H1 (cell line): ENCODE measurements around the gene ZNF764. TPM values are rescaled to one million over a fixed set of nuclear protein-coding genes. Genes with fewer than 3 reads are reported as not detected.

Experiments used
- CTCF ChIA-PET: fragments of 300-600 bp; sonication (Branson Sonifier 250); formaldehyde crosslinking; loops from one replicate; lab custom pipeline; 2021; ENCODE audit not compliant: partially characterized antibody; lab: Charles Lee
- POLR2A ChIA-PET: fragments of 300-600 bp; sonication (Branson Sonifier 250); formaldehyde crosslinking; loops from one replicate; lab custom pipeline; 2021; ENCODE audit warnings: inconsistent platforms; ENCODE audit not compliant: partially characterized antibody; lab: Charles Lee
- DNase-seq, 2 experiments: peaks; one replicate each; pipeline versions ENCODE4 v3.0.0 to v3.0.0-alpha.2; 2010 to 2022; ENCODE audit warnings: low spot score in 2 of 2, low read depth in 1 of 2, mixed read lengths in 1 of 2
- FAIRE-seq: peaks from 2 replicates; lab custom pipeline; 2011; peaks lifted over from hg19 to GRCh38; lab: Jason Lieb, UNC
- H2AFZ ChIP-seq: 2 replicates; pipeline ENCODE4 v1.8.1; 2012; ENCODE audit warnings: low read length, inconsistent platforms
- H2AK5ac ChIP-seq: 2 replicates; pipeline ENCODE4 v1.6.1; 2013; ENCODE audit warnings: low read depth, low read length
- H2BK120ac ChIP-seq: replicated peaks from 2 replicates; pipeline ENCODE3; 2013; ENCODE audit warnings: low read depth, low read length, inconsistent platforms
- H2BK12ac ChIP-seq: 2 replicates; pipeline ENCODE4 v1.6.1; 2013; ENCODE audit warnings: low read depth, low read length
- H2BK15ac ChIP-seq: 2 replicates; pipeline ENCODE4 v1.6.1; 2013; ENCODE audit warnings: low read length
- H2BK20ac ChIP-seq: 2 replicates; pipeline ENCODE4 v1.6.1; 2013; ENCODE audit warnings: low read length
- H2BK5ac ChIP-seq: 2 replicates; pipeline ENCODE4 v1.6.1; 2013; ENCODE audit warnings: low read depth, low read length
- H3K14ac ChIP-seq: 2 replicates; pipeline ENCODE4 v1.6.1; 2013; ENCODE audit warnings: inconsistent platforms; ENCODE audit not compliant: insufficient read length
- H3K18ac ChIP-seq: 2 replicates; pipeline ENCODE4 v1.6.1; 2013; ENCODE audit warnings: low read length; ENCODE audit errors: extremely low read depth
- H3K23ac ChIP-seq: 2 replicates; pipeline ENCODE4 v1.6.1; 2013; ENCODE audit warnings: inconsistent platforms; ENCODE audit not compliant: insufficient read length
- H3K23me2 ChIP-seq: 2 replicates; pipeline ENCODE4 v1.6.1; 2013; ENCODE audit warnings: low read depth, low read length
- H3K27ac ChIP-seq: 2 replicates; pipeline ENCODE4 v1.6.1; 2011; ENCODE audit warnings: low read depth, low read length, inconsistent platforms
- H3K27me3 ChIP-seq, 4 experiments: replicated peaks in 1 of 4; 1 replicate in 1 of 4; 2 replicates in 3 of 4; pipeline versions ENCODE4 v1.6.1 to v1.8.1; 2011 to 2013; ENCODE audit warnings: low read length in 3 of 4, mild to moderate bottlenecking in 3 of 4, inconsistent platforms in 2 of 4, mixed read lengths in 2 of 4, moderate library complexity in 1 of 4; ENCODE audit not compliant: control insufficient read depth in 3 of 4, insufficient read depth in 3 of 4; ENCODE audit errors: extremely low read depth in 1 of 4
- H3K36me3 ChIP-seq, 4 experiments: 2 replicates each; pipeline versions ENCODE4 v1.6.1 to v1.8.1; 2011 to 2013; ENCODE audit warnings: mild to moderate bottlenecking in 4 of 4, low read length in 3 of 4, moderate library complexity in 2 of 4, control low read depth in 1 of 4, inconsistent platforms in 1 of 4; ENCODE audit not compliant: insufficient read depth in 4 of 4, control insufficient read depth in 2 of 4
- H3K4ac ChIP-seq: replicated peaks from 2 replicates; pipeline ENCODE3; 2013; ENCODE audit warnings: low read length, low read depth, mixed read lengths, inconsistent platforms; ENCODE audit not compliant: insufficient read length
- H3K4me1 ChIP-seq, 4 experiments: replicated peaks in 1 of 4; 1 replicate in 1 of 4; 2 replicates in 3 of 4; pipeline versions ENCODE4 v1.6.1 to v1.8.1; 2011 to 2013; ENCODE audit warnings: low read length in 3 of 4, inconsistent platforms in 2 of 4, mixed read lengths in 1 of 4; ENCODE audit not compliant: insufficient read depth in 4 of 4, control insufficient read depth in 3 of 4
- H3K4me2 ChIP-seq, 2 experiments: 2 replicates each; pipeline versions ENCODE4 v1.6.1 to v1.8.1; 2011 to 2013; ENCODE audit warnings: low read depth in 2 of 2, low read length in 2 of 2, control low read depth in 1 of 2, inconsistent platforms in 1 of 2, mild to moderate bottlenecking in 1 of 2; ENCODE audit not compliant: insufficient read depth in 1 of 2
- H3K4me3 ChIP-seq, 4 experiments: fragments of 200-600, 300-600 bp in 1 of 4; sonication (generic), shearing (Covaris generic), sonication (Bioruptor Twin) in 1 of 4; 2 replicates each; pipeline versions ENCODE4 v1.5.1 to v1.8.1; 2011 to 2016; ENCODE audit warnings: low read length in 4 of 4, low read depth in 3 of 4, control low read depth in 2 of 4, inconsistent platforms in 2 of 4, mild to moderate bottlenecking in 2 of 4, mixed read lengths in 1 of 4, moderate library complexity in 1 of 4; ENCODE audit not compliant: insufficient read depth in 2 of 4; ENCODE audit errors: extremely low read depth in 1 of 4
- H3K56ac ChIP-seq: replicated peaks from 2 replicates; pipeline ENCODE3; 2013; ENCODE audit warnings: low read depth, mild to moderate bottlenecking, mixed read lengths, low read length, inconsistent platforms; ENCODE audit not compliant: insufficient read length
- H3K79me1 ChIP-seq: 2 replicates; pipeline ENCODE4 v1.6.1; 2013; ENCODE audit warnings: low read depth, low read length, control low read depth
- H3K79me2 ChIP-seq, 2 experiments: 2 replicates each; pipeline versions ENCODE4 v1.6.1 to v1.8.1; 2012 to 2013; ENCODE audit warnings: low read length in 2 of 2, mild to moderate bottlenecking in 2 of 2, inconsistent platforms in 1 of 2; ENCODE audit not compliant: insufficient read depth in 2 of 2, control insufficient read depth in 1 of 2
- H3K9ac ChIP-seq, 4 experiments: replicated peaks in 1 of 4; 1 replicate in 1 of 4; 2 replicates in 3 of 4; pipeline versions ENCODE4 v1.6.1 to v1.8.1; 2011 to 2013; ENCODE audit warnings: low read depth in 3 of 4, low read length in 3 of 4, control low read depth in 2 of 4, mild to moderate bottlenecking in 2 of 4, moderate library complexity in 2 of 4, inconsistent platforms in 1 of 4; ENCODE audit errors: extremely low read depth in 1 of 4
- H3K9me3 ChIP-seq, 2 experiments: 2 replicates each; pipeline versions ENCODE4 v1.6.1 to v1.8.1; 2012 to 2013; ENCODE audit warnings: mild to moderate bottlenecking in 2 of 2, moderate library complexity in 2 of 2, control low read depth in 1 of 2, inconsistent platforms in 1 of 2, low read depth in 1 of 2, low read length in 1 of 2, mixed read lengths in 1 of 2; ENCODE audit not compliant: insufficient read depth in 2 of 2
- H4K20me1 ChIP-seq, 2 experiments: replicated peaks in 1 of 2; 2 replicates each; pipeline versions ENCODE3 to v1.8.1; 2011 to 2013; ENCODE audit warnings: inconsistent platforms in 2 of 2, low read length in 2 of 2, mild to moderate bottlenecking in 1 of 2; ENCODE audit not compliant: insufficient read depth in 2 of 2, control insufficient read depth in 1 of 2
- H4K5ac ChIP-seq: 2 replicates; pipeline ENCODE4 v1.6.1; 2013; ENCODE audit warnings: low read length, low read depth, mixed read lengths, inconsistent platforms; ENCODE audit not compliant: insufficient read length
- H4K8ac ChIP-seq: 2 replicates; pipeline ENCODE4 v1.8.0; 2013; ENCODE audit warnings: mild to moderate bottlenecking, moderate library complexity, low read length, inconsistent platforms; ENCODE audit not compliant: insufficient read depth; ENCODE audit errors: extremely low read depth
- H4K91ac ChIP-seq: replicated peaks from 2 replicates; pipeline ENCODE3; 2013; ENCODE audit warnings: low read length, mixed read lengths, inconsistent platforms; ENCODE audit not compliant: insufficient read length
- POLR2A ChIP-seq, 2 experiments: IDR thresholded peaks; 1 replicate in 1 of 2; 2 replicates in 1 of 2; pipeline ENCODE4 v1.6.1; 2011; ENCODE audit warnings: low read depth in 2 of 2, low read length in 2 of 2, mild to moderate bottlenecking in 2 of 2; ENCODE audit errors: control extremely low read depth in 1 of 2
- RXRA ChIP-seq: IDR thresholded peaks from 2 replicates; pipeline ENCODE4 v1.6.1; 2011; ENCODE audit warnings: low read depth, mild to moderate bottlenecking, low read length, moderate library complexity; ENCODE audit not compliant: insufficient read depth
- SAP30 ChIP-seq: fragments of 300-600 bp; sonication (generic); IDR thresholded peaks from 2 replicates; pipeline ENCODE4 v1.7.1; 2012; ENCODE audit warnings: low read length, moderate library complexity, mild to moderate bottlenecking, inconsistent platforms; ENCODE audit not compliant: insufficient read depth, insufficient replicate concordance
- WGBS, 2 experiments: shearing (Covaris generic) in 1 of 2; methylation state at CpG; one replicate each; pipeline versions ENCODE4 v1.1.6 to v1.1.7; 2013 to 2015; ENCODE audit warnings: low lambda C conversion rate in 2 of 2, mixed read lengths in 2 of 2, inconsistent platforms in 1 of 2, low coverage in 1 of 2, missing lambda C conversion rate in 1 of 2; ENCODE audit not compliant: insufficient replicate concordance in 2 of 2, insufficient coverage in 1 of 2, insufficient read length in 1 of 2; ENCODE audit errors: extremely low coverage in 1 of 2, missing lambda C conversion rate in 1 of 2; 5-methylcytosine and 5-hydroxymethylcytosine counted together
- polyA plus RNA-seq, 7 experiments: library from polyadenylated mRNA; depleted of rRNA in 3 of 7; stranded (reverse) in 5 of 7; unstranded in 2 of 7; fragments of >200 nt in 5 of 7; fragments of 200-250 nt in 2 of 7; gene quantifications; 1 replicate in 5 of 7; 2 replicates in 1 of 7; 4 replicates in 1 of 7; pipeline versions ENCODE4 v1.2.1 to v1.2.3, GENCODE V29; 2011 to 2013; ENCODE audit warnings: missing spikeins in 2 of 7, mixed read lengths in 2 of 7
- total RNA-seq: library from RNA; stranded (reverse); fragmentation: NEBNext Ultra II Directional; extraction: Animal tissue kit (Norgen Biotek cat#: 25700); gene quantifications from 2 replicates; pipeline ENCODE4 v1.2.1, GENCODE V29; 2021

ZNF764 gene
- total and polyA plus RNA-seq, 2 of the 8 experiments (the other 6 are each of a cell fraction or from before 2014, with no cell fraction given): 5.7 to 7.7 TPM

- TF ChIP-seq SAP30 (peak; percentile 6), POLR2A (IDR thresholded peaks at IDR 0.05; ENCODE audit: control extremely low read depth in 1 of 2, low read depth in 2 of 2, low read length in 2 of 2) (0 out of 3 replicates have a peak, but pooled peaks of 1 of the 2 experiments have one; percentile 20), RXRA (no peak)
- Histone ChIP-seq H3K9me3 (no peaks in the 10 kb centered on the region), H3K4me1 (peaks cover 0 to 5% (median 2%) of the 10 kb centered on the region in 4 experiments; a peak in 2 of 7 replicates), H3K18ac (peak overlapping the region; percentile 78), H3K79me1 (no peaks in the 10 kb centered on the region), H3K27ac (0 out of 2 replicates have a peak overlapping the region, but pooled peaks have one; percentile 60), H3K14ac (no peak overlapping the region), H4K5ac (no peak overlapping the region), H2AK5ac (no peak overlapping the region), H2AFZ (no peak overlapping the region), H2BK5ac (peak overlapping the region; percentile 88; the same call in 1 of the 2 replicates), H3K23ac (no peak overlapping the region), H3K4me2 (peak overlapping the region; percentile 48 to 83), H3K27me3 (peaks cover 0 to 3% (median 1%) of the 10 kb centered on the region in 4 experiments; a peak in 1 of 7 replicates), H4K8ac (no peak overlapping the region), H3K36me3 (peaks cover 3 to 8% (median 5%) of the 10 kb centered on the region in 4 experiments; a peak in 4 of 8 replicates), H3K23me2 (peaks cover 7% of the 10 kb centered on the region; the same call in 1 of the 2 replicates), H3K79me2 (no peaks in the 10 kb centered on the region), H2BK12ac (no peak overlapping the region), H3K56ac (no peak overlapping the region), H3K4ac (no peak overlapping the region), H4K20me1 (peaks cover 0 to 4% of the 10 kb centered on the region in 2 experiments), H3K4me3 (peak overlapping the region; percentile 58 to 86 (median 76)), H4K91ac (no peak overlapping the region), H2BK20ac (no peak overlapping the region), H2BK120ac (no peak overlapping the region), H2BK15ac (no peak overlapping the region), H3K9ac (peak overlapping the region in 3 of 4 experiments; percentile 43 to 66 (median 58); a peak in 5 of 7 replicates)
- FAIRE-seq (no peak), DNase-seq (no peak)
- CTCF ChIA-PET: interaction anchor here (0.7 to 3.1 kb wide), 10 partner anchors 17 to 123 kb away, joined by 3 to 23 read pairs (median 4); partner anchors contain the start of gene ZNF747
- POLR2A ChIA-PET: interaction anchor here (0.7 to 8.4 kb wide), 19 partner anchors 10 to 152 kb away, joined by 3 to 121 read pairs (median 6); partner anchors contain the start of genes PRR14, ZNF688, ZNF689 and ZNF747
- WGBS, 2 experiments: 4% methylated on average over 17 of the region's 17 CpGs; no CpG with 5 or more reads in 1 of the 2 experiments
These were observed 542 bp downstream of the ZNF764 start for GRCh38 chr16:30557707-30557956.
